Measurements from ENCODE around the gene SNX13. TPM values are rescaled to one million over a fixed set of nuclear protein-coding genes. Genes with fewer than 3 reads are reported as not detected.

SNX13 gene
- total RNA-seq, 4 donors from 2014 or later = 37.3 to 60.3 (median 48.8) TPM

DNA sequence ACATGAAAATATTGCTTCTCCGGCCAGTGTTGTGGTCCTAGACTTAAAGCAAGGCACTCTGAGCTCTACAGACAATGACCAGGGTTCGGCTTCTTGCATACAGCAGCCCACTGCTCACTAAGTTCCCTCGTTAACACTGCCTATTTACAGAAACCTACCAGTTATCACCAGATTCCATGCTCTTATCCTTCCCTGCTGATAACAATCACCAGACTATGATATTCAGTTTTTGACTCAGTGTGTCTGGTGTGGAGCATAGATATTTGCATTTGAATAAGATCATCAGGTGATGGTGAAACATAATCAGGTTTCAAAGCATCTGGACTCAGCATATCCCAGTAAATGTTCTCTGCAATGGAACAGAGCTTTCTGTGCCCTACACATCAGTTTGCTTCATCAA is 182.3 kb downstream of the SNX13 start:
- H3K36me3 ChIP-seq = no peaks in the 10 kb centered on the region
- DNase-seq = no peak
- no peaks in the 10 kb centered on the region for H3K4me1 ChIP-seq
- H3K9me3 ChIP-seq = no peaks in the 10 kb centered on the region
- H3K27ac ChIP-seq = no peak overlapping the region
- no peaks in the 10 kb centered on the region for H3K27me3 ChIP-seq
- no peak for TF ChIP-seq POLR2A (IDR thresholded peaks at IDR 0.05)
- H3K4me3 ChIP-seq = no peak overlapping the region

DNA sequence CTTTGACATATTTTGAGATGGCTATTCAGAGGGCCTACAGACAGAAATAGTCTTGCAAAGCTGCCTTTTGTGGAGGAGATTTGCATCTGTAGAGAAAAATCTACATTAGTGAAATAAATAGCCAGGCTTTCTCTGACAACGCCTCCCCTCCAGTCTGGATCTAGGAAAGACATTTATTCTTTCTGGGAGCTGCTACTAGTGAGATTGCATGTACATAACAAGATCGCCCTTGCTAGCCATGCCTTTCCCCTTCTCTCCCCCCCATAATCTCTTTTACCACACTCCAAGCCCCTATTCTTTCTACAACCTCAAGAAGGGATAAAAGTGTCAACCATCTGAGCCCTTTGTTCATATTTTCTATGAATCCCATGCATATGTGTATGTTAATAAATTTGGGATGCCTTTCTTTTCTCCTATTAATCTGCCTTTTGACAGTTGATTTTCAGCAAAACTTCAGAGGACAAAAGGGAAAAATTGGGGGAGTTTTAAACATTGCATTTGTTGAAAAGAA is 194.2 kb downstream of the SNX13 start:
- H3K27ac ChIP-seq = no peak overlapping the region
- TF ChIP-seq POLR2A (IDR thresholded peaks at IDR 0.05) = no peak
- TF ChIP-seq, protein P1, sequence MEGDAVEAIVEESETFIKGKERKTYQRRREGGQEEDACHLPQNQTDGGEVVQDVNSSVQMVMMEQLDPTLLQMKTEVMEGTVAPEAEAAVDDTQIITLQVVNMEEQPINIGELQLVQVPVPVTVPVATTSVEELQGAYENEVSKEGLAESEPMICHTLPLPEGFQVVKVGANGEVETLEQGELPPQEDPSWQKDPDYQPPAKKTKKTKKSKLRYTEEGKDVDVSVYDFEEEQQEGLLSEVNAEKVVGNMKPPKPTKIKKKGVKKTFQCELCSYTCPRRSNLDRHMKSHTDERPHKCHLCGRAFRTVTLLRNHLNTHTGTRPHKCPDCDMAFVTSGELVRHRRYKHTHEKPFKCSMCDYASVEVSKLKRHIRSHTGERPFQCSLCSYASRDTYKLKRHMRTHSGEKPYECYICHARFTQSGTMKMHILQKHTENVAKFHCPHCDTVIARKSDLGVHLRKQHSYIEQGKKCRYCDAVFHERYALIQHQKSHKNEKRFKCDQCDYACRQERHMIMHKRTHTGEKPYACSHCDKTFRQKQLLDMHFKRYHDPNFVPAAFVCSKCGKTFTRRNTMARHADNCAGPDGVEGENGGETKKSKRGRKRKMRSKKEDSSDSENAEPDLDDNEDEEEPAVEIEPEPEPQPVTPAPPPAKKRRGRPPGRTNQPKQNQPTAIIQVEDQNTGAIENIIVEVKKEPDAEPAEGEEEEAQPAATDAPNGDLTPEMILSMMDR (IDR thresholded peaks at IDR 0.05) = no peak
- no peaks in the 10 kb centered on the region for H3K27me3 ChIP-seq
- no peak for DNase-seq
- no peaks in the 10 kb centered on the region for H3K4me1 ChIP-seq
- no peak overlapping the region for H3K4me3 ChIP-seq
- H3K36me3 ChIP-seq = no peaks in the 10 kb centered on the region
- H3K9me3 ChIP-seq = no peaks in the 10 kb centered on the region

DNA sequence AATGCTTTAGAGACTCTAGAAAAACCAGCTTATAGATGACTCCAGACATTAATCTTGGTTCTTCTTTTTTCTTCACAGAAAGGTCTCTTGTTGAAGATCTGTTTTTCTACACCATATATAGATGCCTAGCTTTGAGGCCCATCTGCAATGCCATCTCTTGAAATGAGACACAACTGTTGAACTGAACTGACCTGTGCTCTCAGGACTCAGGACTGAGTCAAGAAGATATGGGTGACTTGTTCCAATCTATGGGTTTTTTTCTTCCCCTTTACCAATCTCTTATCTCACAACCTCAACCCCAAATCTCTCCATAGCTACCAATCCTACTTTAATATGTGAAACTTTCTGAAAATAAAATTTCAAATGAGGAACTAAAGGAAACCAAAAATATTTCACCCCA is 194.7 kb downstream of the SNX13 start:
- no peaks in the 10 kb centered on the region for H3K36me3 ChIP-seq
- no peaks in the 10 kb centered on the region for H3K27me3 ChIP-seq
- no peak for DNase-seq
- no peak overlapping the region for H3K4me3 ChIP-seq
- no peak for TF ChIP-seq POLR2A (IDR thresholded peaks at IDR 0.05)
- TF ChIP-seq, protein P1 (IDR thresholded peaks at IDR 0.05) = no peak
- H3K4me1 ChIP-seq = no peaks in the 10 kb centered on the region
- H3K9me3 ChIP-seq = no peaks in the 10 kb centered on the region
- H3K27ac ChIP-seq = no peak overlapping the region

DNA sequence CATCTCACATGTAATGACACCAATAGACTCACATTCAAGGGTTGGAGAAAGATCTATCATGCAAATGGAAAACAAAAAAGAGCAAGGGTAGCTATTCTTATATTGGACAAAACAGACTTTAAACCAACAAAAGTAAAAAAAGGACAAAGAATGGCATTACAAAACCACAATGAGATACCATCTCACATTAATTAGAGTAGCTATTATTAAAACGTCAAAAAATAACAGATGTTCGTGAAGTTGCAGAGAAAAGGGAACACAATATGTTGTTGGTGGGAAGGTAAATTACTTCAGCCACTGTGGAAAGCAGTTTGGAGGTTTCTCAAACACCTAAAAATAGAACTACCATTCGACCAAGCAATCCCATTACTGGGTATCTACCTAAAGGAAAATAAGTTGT is 197.0 kb downstream of the SNX13 start:
- no peaks in the 10 kb centered on the region for H3K27me3 ChIP-seq
- no peak for DNase-seq
- H3K36me3 ChIP-seq = no peaks in the 10 kb centered on the region
- H3K4me1 ChIP-seq = no peaks in the 10 kb centered on the region
- no peak overlapping the region for H3K4me3 ChIP-seq
- H3K9me3 ChIP-seq = no peaks in the 10 kb centered on the region
- TF ChIP-seq POLR2A (IDR thresholded peaks at IDR 0.05) = no peak
- TF ChIP-seq, protein P1 (IDR thresholded peaks at IDR 0.05) = no peak
- no peak overlapping the region for H3K27ac ChIP-seq

DNA sequence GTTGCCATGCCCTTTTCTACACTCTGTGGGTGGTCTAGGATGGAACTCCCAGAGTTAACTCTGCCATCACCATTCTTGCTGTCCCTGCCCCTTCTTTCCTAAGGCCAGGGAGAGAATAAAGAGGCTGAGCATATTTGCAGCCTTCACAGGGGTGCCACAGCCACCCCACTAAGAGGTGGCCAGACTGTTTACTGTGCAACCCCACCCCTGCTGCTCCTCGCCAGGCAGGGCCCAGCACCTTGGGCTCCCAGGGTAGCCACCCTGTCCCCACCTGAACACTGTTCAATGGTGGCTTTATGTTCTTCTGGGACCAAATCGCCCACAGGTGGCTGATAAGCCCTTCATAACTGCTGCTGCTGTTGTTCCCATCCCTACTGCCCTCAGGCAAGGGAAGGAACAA is 198.9 kb downstream of the SNX13 start:
- H3K9me3 ChIP-seq = no peaks in the 10 kb centered on the region
- TF ChIP-seq POLR2A (IDR thresholded peaks at IDR 0.05) = no peak
- TF ChIP-seq, protein P1 (IDR thresholded peaks at IDR 0.05) = no peak
- H3K4me3 ChIP-seq = no peak overlapping the region
- H3K4me1 ChIP-seq = no peaks in the 10 kb centered on the region
- H3K27me3 ChIP-seq = no peaks in the 10 kb centered on the region
- no peak overlapping the region for H3K27ac ChIP-seq
- no peaks in the 10 kb centered on the region for H3K36me3 ChIP-seq
- DNase-seq = no peak

Other genes starting within 250 kb of the SNX13 start
- gene PRPS1L1, start 87.4 kb upstream of the SNX13 start, total RNA-seq = not detected